ENCODE results near the gene PFN1.

DNA sequence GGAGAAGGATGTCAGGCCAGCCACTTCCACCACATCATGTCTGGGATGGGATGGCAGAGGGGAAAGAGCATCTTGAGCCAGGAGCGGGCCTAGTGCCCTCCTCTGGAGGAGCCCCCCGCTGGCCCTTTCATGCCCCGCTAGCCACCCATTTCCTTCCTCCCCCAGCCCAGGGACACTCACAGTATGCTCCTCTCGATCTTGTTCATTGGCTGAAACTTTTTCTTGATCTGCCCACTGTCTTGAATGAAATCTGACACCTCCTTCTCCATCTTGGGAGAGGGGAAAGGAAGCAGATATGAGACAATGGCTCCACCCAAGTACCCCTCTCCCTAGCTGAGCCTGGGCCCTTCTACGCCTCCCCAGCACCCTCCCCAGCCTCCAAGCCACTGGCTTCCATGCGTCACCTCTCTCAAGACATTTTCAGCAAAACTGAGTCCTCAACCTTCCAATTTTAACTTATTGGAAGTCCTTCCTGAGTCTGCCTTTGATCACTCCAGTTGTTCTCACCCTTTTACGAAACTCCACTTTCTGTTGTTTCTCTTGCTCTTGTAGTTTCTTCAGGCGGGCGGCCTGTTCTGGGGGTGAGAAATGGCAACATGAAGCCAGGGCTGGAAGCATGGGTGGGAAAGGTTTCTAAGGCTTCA, 12.1 kb upstream of the PFN1 start:
- TF ChIP-seq, protein P1, sequence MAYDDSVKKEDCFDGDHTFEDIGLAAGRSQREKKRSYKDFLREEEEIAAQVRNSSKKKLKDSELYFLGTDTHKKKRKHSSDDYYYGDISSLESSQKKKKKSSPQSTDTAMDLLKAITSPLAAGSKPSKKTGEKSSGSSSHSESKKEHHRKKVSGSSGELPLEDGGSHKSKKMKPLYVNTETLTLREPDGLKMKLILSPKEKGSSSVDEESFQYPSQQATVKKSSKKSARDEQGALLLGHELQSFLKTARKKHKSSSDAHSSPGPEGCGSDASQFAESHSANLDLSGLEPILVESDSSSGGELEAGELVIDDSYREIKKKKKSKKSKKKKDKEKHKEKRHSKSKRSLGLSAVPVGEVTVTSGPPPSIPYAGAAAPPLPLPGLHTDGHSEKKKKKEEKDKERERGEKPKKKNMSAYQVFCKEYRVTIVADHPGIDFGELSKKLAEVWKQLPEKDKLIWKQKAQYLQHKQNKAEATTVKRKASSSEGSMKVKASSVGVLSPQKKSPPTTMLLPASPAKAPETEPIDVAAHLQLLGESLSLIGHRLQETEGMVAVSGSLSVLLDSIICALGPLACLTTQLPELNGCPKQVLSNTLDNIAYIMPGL (CRISPR knock-in tag; IDR thresholded peaks at IDR 0.05), result no peak
- TF ChIP-seq CBFA2T3 (IDR thresholded peaks at IDR 0.05), result no peak
